Measurements from ENCODE around the gene TNFRSF25. TPM values are rescaled to one million over a fixed set of nuclear protein-coding genes. Genes with fewer than 3 reads are reported as not detected.

The TNFRSF25 gene
- total RNA-seq, 2 donors from 2014 or later, result 9.5 to 48.2 TPM

GRCh38 chr1:6471086-6471969, 5.4 kb upstream of the TNFRSF25 start:
- no peak overlapping the region for H3K27ac ChIP-seq

GRCh38 chr1:6470132-6471085, 4.4 kb upstream of the TNFRSF25 start:
- H3K27me3 ChIP-seq (replicated peaks; ENCODE audit: insufficient read depth), result no peaks in the 10 kb centered on the region
- no peaks in the 10 kb centered on the region for H3K4me1 ChIP-seq (ENCODE audit: control insufficient read depth in 1 of 2, low read depth in 2 of 2)
- no peak for TF ChIP-seq CTCF (IDR thresholded peaks at IDR 0.05)
- ATAC-seq (ENCODE audit: insufficient number of reproducible peaks, low FRiP score, low read depth) (no peak), DNase-seq (ENCODE audit: low spot score) (no peak)
- H3K27ac ChIP-seq, result no peak overlapping the region
- no peaks in the 10 kb centered on the region for H3K9me3 ChIP-seq
- peaks cover 30% of the 10 kb centered on the region for H3K36me3 ChIP-seq
- no peak overlapping the region for H3K4me3 ChIP-seq

More at GRCh38 chr1:6471086-6471969, 5.4 kb upstream of the TNFRSF25 start:
- DNase-seq (ENCODE audit: low spot score), result no peak
- Histone ChIP-seq H3K36me3 (peaks cover 30% of the 10 kb centered on the region), H3K9me3 (no peaks in the 10 kb centered on the region), H3K27me3 (replicated peaks; ENCODE audit: insufficient read depth) (no peaks in the 10 kb centered on the region), H3K4me1 (ENCODE audit: control insufficient read depth in 1 of 2, low read depth in 2 of 2) (no peaks in the 10 kb centered on the region), H3K4me3 (no peak overlapping the region)
- no peak for TF ChIP-seq CTCF (IDR thresholded peaks at IDR 0.05)
- no peak for ATAC-seq (ENCODE audit: insufficient number of reproducible peaks, low FRiP score, low read depth)

GRCh38 chr1:6468729-6469461, 2.9 kb upstream of the TNFRSF25 start:
- no peak for DNase-seq (ENCODE audit: low spot score)
- Histone ChIP-seq H3K27ac (no peak overlapping the region), H3K9me3 (no peaks in the 10 kb centered on the region), H3K27me3 (replicated peaks; ENCODE audit: insufficient read depth) (no peaks in the 10 kb centered on the region), H3K4me3 (no peak overlapping the region), H3K4me1 (ENCODE audit: control insufficient read depth in 1 of 2, low read depth in 2 of 2) (no peaks in the 10 kb centered on the region), H3K36me3 (peaks cover 30% of the 10 kb centered on the region)
- no peak for ATAC-seq (ENCODE audit: insufficient number of reproducible peaks, low FRiP score, low read depth)
- TF ChIP-seq CTCF (IDR thresholded peaks at IDR 0.05), result no peak

- no peak for DNase-seq (ENCODE audit: low spot score)
- Histone ChIP-seq H3K27me3 (replicated peaks; ENCODE audit: insufficient read depth) (no peaks in the 10 kb centered on the region), H3K36me3 (peaks cover 32% of the 10 kb centered on the region), H3K9me3 (no peaks in the 10 kb centered on the region), H3K4me1 (ENCODE audit: control insufficient read depth in 1 of 2, low read depth in 2 of 2) (no peaks in the 10 kb centered on the region), H3K4me3 (no peak overlapping the region), H3K27ac (no peak overlapping the region)
- no peak for TF ChIP-seq CTCF (IDR thresholded peaks at IDR 0.05)
- no peak for ATAC-seq (ENCODE audit: insufficient number of reproducible peaks, low FRiP score, low read depth)
These were observed 2.0 kb upstream of the TNFRSF25 start for GRCh38 chr1:6467744-6468688.
